HepG2 (cell line): ENCODE measurements around the gene PHACTR1. TPM values are rescaled to one million over a fixed set of nuclear protein-coding genes. Genes with fewer than 3 reads are reported as not detected.

ENCODE experiments used
- ATAC-seq: fragments of 200-7000 bp; cut with Tn5 transposase; 3 replicates; pipeline ENCODE4 v1.9.1; 2020; ENCODE audit warnings: mild to moderate bottlenecking, moderate library complexity
- BruUV-seq: library from RNA; stranded (reverse); fragments of 400-500 nt; replicated peaks from 2 replicates; lab custom pipeline; 2021; lab: Mats Ljungman, UMichigan
- CTCF ChIA-PET: fragments of 300-600 bp; formaldehyde crosslinking; extraction: SDS; loops from one replicate; lab custom pipeline; 2021; ENCODE audit warnings: low total read pairs, inconsistent platforms, low intra/inter-chr PET ratio; lab: Yijun Ruan, JAX
- POLR2A ChIA-PET: fragments of 350-600 bp; sonication (Branson Sonifier 250); formaldehyde crosslinking; loops from one replicate; lab custom pipeline; 2020; ENCODE audit warnings: antibody characterized with exemption, inconsistent platforms; lab: Yijun Ruan, JAX
- DNase-seq: peaks from one replicate; pipeline ENCODE4 v3.0.0-alpha.2; 2015; ENCODE audit warnings: low spot score
- FAIRE-seq: peaks from 3 replicates; lab custom pipeline; 2011; peaks lifted over from hg19 to GRCh38; lab: Jason Lieb, UNC
- H2AFZ ChIP-seq: one replicate; pipeline ENCODE4 v1.6.1; 2011; ENCODE audit warnings: low read length, inconsistent platforms
- H3K27ac ChIP-seq: fragments of 300-600 bp; 3 replicates; pipeline ENCODE4 v1.8.0; 2011; ENCODE audit warnings: mixed run types, mild to moderate bottlenecking, mixed read lengths, low read length, inconsistent platforms; ENCODE audit not compliant: insufficient read depth; ENCODE audit errors: extremely low read length
- H3K27me3 ChIP-seq, 2 experiments: fragments of 200-600 bp in 1 of 2; 2 replicates in 1 of 2; 3 replicates in 1 of 2; pipeline versions ENCODE4 v1.6.0 to v1.8.0; 2011; ENCODE audit warnings: low read length in 2 of 2, mild to moderate bottlenecking in 2 of 2, moderate library complexity in 2 of 2, inconsistent platforms in 1 of 2; ENCODE audit not compliant: insufficient read depth in 2 of 2, control insufficient read depth in 1 of 2
- H3K36me3 ChIP-seq, 2 experiments: fragments of 200-600 bp in 1 of 2; replicated peaks in 1 of 2; 2 replicates in 1 of 2; 3 replicates in 1 of 2; pipeline versions ENCODE4 v1.5.1 to v1.8.0; 2011; ENCODE audit warnings: low read length in 2 of 2, inconsistent platforms in 1 of 2; ENCODE audit not compliant: insufficient read depth in 2 of 2, control insufficient read depth in 1 of 2
- H3K4me1 ChIP-seq: 2 replicates; pipeline ENCODE4 v1.5.1; 2012; ENCODE audit warnings: low read length, inconsistent platforms; ENCODE audit not compliant: insufficient read depth
- H3K4me2 ChIP-seq: 2 replicates; pipeline ENCODE4 v1.6.0; 2011; ENCODE audit warnings: low read depth, low read length, inconsistent platforms
- H3K4me3 ChIP-seq, 3 experiments: fragments of 200-600 bp in 1 of 3; sonication (generic), shearing (Covaris generic) in 1 of 3; replicated peaks in 1 of 3; 2 replicates each; pipeline ENCODE4 v1.5.1; 2011 to 2016; ENCODE audit warnings: low read length in 3 of 3, inconsistent platforms in 2 of 3, low read depth in 2 of 3, mild to moderate bottlenecking in 2 of 3, control low read depth in 1 of 3, mixed read lengths in 1 of 3; ENCODE audit not compliant: insufficient read depth in 1 of 3
- H3K79me2 ChIP-seq: one replicate; pipeline ENCODE4 v1.6.1; 2011; ENCODE audit warnings: low read length, inconsistent platforms; ENCODE audit not compliant: insufficient read depth
- H3K9ac ChIP-seq: 2 replicates; pipeline ENCODE4 v1.6.0; 2011; ENCODE audit warnings: mild to moderate bottlenecking, low read depth, low read length, inconsistent platforms; ENCODE audit not compliant: insufficient read depth
- H3K9me3 ChIP-seq: 2 replicates; pipeline ENCODE4 v1.5.1; 2012; ENCODE audit warnings: mild to moderate bottlenecking, low read length
- H4K20me1 ChIP-seq: 2 replicates; pipeline ENCODE4 v1.6.0; 2011; ENCODE audit warnings: inconsistent platforms, mild to moderate bottlenecking, low read length, moderate library complexity; ENCODE audit not compliant: insufficient read depth
- IKZF4 ChIP-seq: sonication (generic); formaldehyde crosslinking; IDR thresholded peaks from 2 replicates; pipeline ENCODE4 v1.5.1; 2020; ENCODE audit warnings: borderline replicate concordance, mild to moderate bottlenecking, low read depth, missing genetic modification reagents; ENCODE audit errors: not compliant biosample characterization
- IRX3 ChIP-seq: sonication (generic); formaldehyde crosslinking; IDR thresholded peaks from 2 replicates; pipeline ENCODE4 v1.8.1; 2023; ENCODE audit warnings: mild to moderate bottlenecking, low read depth, missing genetic modification reagents, borderline replicate concordance
- NFRKB ChIP-seq: fragments of 450-650 bp; IDR thresholded peaks from 2 replicates; pipeline ENCODE4 v1.6.1; 2017
- SMYD3 ChIP-seq: sonication (generic); formaldehyde crosslinking; IDR thresholded peaks from 2 replicates; pipeline ENCODE4 v1.8.1; 2023; ENCODE audit warnings: mild to moderate bottlenecking, missing genetic modification reagents
- SP140L ChIP-seq: sonication (generic); formaldehyde crosslinking; IDR thresholded peaks from 2 replicates; pipeline ENCODE4 v1.4.0; 2020; ENCODE audit warnings: missing genetic modification reagents, borderline replicate concordance
- ZFP90 ChIP-seq: sonication (generic); formaldehyde crosslinking; IDR thresholded peaks from 2 replicates; pipeline ENCODE4 v1.8.0; 2022; ENCODE audit warnings: missing genetic modification reagents, mild to moderate bottlenecking, inconsistent platforms, borderline replicate concordance
- ZMAT3 ChIP-seq: sonication (generic); formaldehyde crosslinking; conservative IDR thresholded peaks from 2 replicates; pipeline ENCODE4 v1.7.0; 2021; ENCODE audit warnings: missing genetic modification reagents
- ZNF234 ChIP-seq: sonication (generic); formaldehyde crosslinking; conservative IDR thresholded peaks from 2 replicates; pipeline ENCODE4 v1.5.1; 2020; ENCODE audit warnings: mild to moderate bottlenecking, missing genetic modification reagents
- WGBS: methylation state at CpG from one replicate; pipeline ENCODE4 v1.1.6; 2017; ENCODE audit warnings: low lambda C conversion rate; 5-methylcytosine and 5-hydroxymethylcytosine counted together
- in situ Hi-C: cut with HindIII; loops from 2 replicates; pipeline ENCODE4 v1.10.0; 2017; ENCODE audit warnings: low pct_unique_long_range_greater_than_20kb; ENCODE audit not compliant: extremely low pct_ligation_motif_present
- intact Hi-C: fragments of 100-400 bp; cut with micrococcal nuclease; formaldehyde crosslinking; loops from one replicate; pipeline ENCODE4 v1.10.0; 2022; ENCODE audit not compliant: unreplicated experiment
- polyA plus RNA-seq, 8 experiments: library from polyadenylated mRNA; depleted of rRNA in 3 of 8; stranded (reverse) in 7 of 8; unstranded in 1 of 8; fragments of >200 nt; fragmentation: Illumina TruSeq in 4 of 8; extraction: Trizol in 4 of 8; gene quantifications; 2 replicates each; pipeline versions ENCODE4 v1.2.1 to v1.2.3, GENCODE V29; 2011 to 2016; ENCODE audit warnings: low read depth in 4 of 8, missing spikeins in 1 of 8, mixed read lengths in 1 of 8; ENCODE audit not compliant: insufficient read depth in 1 of 8
- total RNA-seq, 5 experiments: library from RNA; depleted of rRNA; stranded (reverse); fragments of >200 nt; fragmentation: Illumina TruSeq; extraction: Trizol; gene quantifications; 2 replicates each; pipeline ENCODE4 v1.2.3, GENCODE V29; 2016; ENCODE audit warnings: low read depth in 1 of 5
- TF ChIP-seq, protein P1 (sequence below): sonication (generic); formaldehyde crosslinking; IDR thresholded peaks from 2 replicates; pipeline ENCODE4 v1.5.1; 2020; ENCODE audit warnings: mild to moderate bottlenecking, missing genetic modification reagents, moderate library complexity
- TF ChIP-seq, protein P2 (sequence below): sonication (generic); formaldehyde crosslinking; IDR thresholded peaks from 2 replicates; pipeline ENCODE4 v1.8.0; 2022; ENCODE audit warnings: mild to moderate bottlenecking, missing genetic modification reagents, borderline replicate concordance
- TF ChIP-seq, protein P3 (sequence below): IDR thresholded peaks from 2 replicates; pipeline ENCODE4 v1.6.1; 2016; ENCODE audit warnings: missing biosample characterization, missing genetic modification reagents, low read depth
- TF ChIP-seq, protein P4 (sequence below): sonication (generic); formaldehyde crosslinking; conservative IDR thresholded peaks from 2 replicates; pipeline ENCODE4 v1.4.0; 2020; ENCODE audit warnings: missing genetic modification reagents
- TF ChIP-seq, protein P5 (sequence below): sonication (generic); formaldehyde crosslinking; IDR thresholded peaks from 2 replicates; pipeline ENCODE4 v1.4.0; 2020; ENCODE audit warnings: missing genetic modification reagents

Gene PHACTR1
- total and polyA plus RNA-seq, 2 of the 13 experiments (the other 11 are each of a cell fraction or from before 2014, with no cell fraction given): 0.09 TPM; not detected in 1

DNA sequence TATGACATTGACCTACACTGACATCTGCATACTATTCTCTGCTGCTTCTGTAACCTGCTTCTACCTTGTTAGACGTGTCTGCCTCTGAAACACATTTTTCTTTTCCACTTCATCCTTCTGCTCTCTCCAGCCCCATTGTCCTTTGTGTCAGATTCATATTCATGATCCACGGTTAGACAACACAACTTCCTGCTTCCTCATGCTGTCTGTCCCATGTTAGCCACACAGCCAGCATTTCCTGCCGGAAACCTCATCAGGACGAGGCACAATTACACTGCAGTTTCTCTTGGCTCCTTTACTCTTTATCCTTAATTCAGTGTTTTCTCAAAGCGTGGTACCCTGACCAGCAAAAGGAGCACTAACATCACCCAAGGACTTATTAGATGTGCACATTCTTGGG is 461.5 kb downstream of the PHACTR1 start:
- no peak overlapping the region for H3K27ac ChIP-seq

More for the DNA sequence above, 461.5 kb downstream of the PHACTR1 start:
- in situ Hi-C loops: loop anchor here (25.0 kb wide), 1 partner anchor 359 kb away; no protein-coding TSS in a partner anchor
- H3K9ac ChIP-seq: no peak overlapping the region
- H3K4me1 ChIP-seq: peaks cover 13% of the 10 kb centered on the region
- ChIA-PET POLR2A (no interaction called here), CTCF (no interaction called here)
- TF ChIP-seq ZFP90: no peak
- TF ChIP-seq, protein P1, sequence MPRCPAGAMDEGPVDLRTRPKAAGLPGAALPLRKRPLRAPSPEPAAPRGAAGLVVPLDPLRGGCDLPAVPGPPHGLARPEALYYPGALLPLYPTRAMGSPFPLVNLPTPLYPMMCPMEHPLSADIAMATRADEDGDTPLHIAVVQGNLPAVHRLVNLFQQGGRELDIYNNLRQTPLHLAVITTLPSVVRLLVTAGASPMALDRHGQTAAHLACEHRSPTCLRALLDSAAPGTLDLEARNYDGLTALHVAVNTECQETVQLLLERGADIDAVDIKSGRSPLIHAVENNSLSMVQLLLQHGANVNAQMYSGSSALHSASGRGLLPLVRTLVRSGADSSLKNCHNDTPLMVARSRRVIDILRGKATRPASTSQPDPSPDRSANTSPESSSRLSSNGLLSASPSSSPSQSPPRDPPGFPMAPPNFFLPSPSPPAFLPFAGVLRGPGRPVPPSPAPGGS (CRISPR knock-in tag): no peak
- TF ChIP-seq NFRKB: no peak
- TF ChIP-seq, protein P2, sequence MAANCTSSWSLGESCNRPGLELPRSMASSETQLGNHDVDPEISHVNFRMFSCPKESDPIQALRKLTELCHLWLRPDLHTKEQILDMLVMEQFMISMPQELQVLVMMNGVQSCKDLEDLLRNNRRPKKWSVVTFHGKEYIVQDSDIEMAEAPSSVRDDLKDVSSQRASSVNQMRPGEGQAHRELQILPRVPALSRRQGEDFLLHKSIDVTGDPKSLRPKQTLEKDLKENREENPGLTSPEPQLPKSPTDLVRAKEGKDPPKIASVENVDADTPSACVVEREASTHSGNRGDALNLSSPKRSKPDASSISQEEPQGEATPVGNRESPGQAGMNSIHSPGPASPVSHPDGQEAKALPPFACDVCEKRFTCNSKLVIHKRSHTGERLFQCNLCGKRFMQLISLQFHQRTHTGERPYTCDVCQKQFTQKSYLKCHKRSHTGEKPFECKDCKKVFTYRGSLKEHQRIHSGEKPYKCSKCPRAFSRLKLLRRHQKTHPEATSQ (CRISPR knock-in tag): no peak
- no peak for TF ChIP-seq SMYD3
- TF ChIP-seq ZMAT3 (CRISPR knock-in tag): no peak
- TF ChIP-seq, protein P3, sequence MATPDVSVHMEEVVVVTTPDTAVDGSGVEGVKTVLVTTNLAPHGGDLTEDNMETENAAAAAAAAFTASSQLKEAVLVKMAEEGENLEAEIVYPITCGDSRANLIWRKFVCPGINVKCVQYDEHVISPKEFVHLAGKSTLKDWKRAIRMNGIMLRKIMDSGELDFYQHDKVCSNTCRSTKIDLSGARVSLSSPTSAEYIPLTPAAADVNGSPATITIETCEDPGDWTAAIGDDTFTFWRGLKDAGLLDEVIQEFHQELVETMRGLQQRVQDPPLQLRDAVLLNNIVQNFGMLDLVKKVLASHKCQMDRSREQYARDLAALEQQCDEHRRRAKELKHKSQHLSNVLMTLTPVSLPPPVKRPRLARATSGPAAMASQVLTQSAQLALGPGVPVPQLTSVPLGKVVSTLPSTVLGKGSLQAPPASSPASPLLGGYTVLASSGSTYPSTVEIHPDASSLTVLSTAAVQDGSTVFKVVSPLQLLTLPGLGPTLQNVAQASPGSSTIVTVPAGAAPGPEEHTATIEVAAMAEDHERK (CRISPR knock-in tag): no peak
- TF ChIP-seq ZNF234 (CRISPR knock-in tag): no peak
- TF ChIP-seq IKZF4 (CRISPR knock-in tag): no peak
- no peak for TF ChIP-seq IRX3 (CRISPR knock-in tag)
- TF ChIP-seq, protein P4, sequence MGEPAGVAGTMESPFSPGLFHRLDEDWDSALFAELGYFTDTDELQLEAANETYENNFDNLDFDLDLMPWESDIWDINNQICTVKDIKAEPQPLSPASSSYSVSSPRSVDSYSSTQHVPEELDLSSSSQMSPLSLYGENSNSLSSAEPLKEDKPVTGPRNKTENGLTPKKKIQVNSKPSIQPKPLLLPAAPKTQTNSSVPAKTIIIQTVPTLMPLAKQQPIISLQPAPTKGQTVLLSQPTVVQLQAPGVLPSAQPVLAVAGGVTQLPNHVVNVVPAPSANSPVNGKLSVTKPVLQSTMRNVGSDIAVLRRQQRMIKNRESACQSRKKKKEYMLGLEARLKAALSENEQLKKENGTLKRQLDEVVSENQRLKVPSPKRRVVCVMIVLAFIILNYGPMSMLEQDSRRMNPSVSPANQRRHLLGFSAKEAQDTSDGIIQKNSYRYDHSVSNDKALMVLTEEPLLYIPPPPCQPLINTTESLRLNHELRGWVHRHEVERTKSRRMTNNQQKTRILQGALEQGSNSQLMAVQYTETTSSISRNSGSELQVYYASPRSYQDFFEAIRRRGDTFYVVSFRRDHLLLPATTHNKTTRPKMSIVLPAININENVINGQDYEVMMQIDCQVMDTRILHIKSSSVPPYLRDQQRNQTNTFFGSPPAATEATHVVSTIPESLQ (CRISPR knock-in tag): no peak
- TF ChIP-seq SP140L (CRISPR knock-in tag): no peak
- TF ChIP-seq, protein P5, sequence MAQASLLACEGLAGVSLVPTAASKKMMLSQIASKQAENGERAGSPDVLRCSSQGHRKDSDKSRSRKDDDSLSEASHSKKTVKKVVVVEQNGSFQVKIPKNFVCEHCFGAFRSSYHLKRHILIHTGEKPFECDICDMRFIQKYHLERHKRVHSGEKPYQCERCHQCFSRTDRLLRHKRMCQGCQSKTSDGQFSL: no peak
- H3K79me2 ChIP-seq: no peaks in the 10 kb centered on the region
- 6% methylated on average over 4 of the region's 5 CpGs for WGBS
- no peak overlapping the region for H3K4me3 ChIP-seq
- BruUV-seq: no TSS peak
- FAIRE-seq: no peak
- peaks cover 0 to 11% of the 10 kb centered on the region in 2 experiments; a peak in 3 of 5 replicates for H3K27me3 ChIP-seq
- no peak for DNase-seq
- no peaks in the 10 kb centered on the region for H3K36me3 ChIP-seq
- no peak overlapping the region for H2AFZ ChIP-seq
- H4K20me1 ChIP-seq: no peaks in the 10 kb centered on the region
- no peak overlapping the region for H3K4me2 ChIP-seq
- H3K9me3 ChIP-seq: no peaks in the 10 kb centered on the region
- no peak for ATAC-seq
- intact Hi-C loops: no loop called here
